Adrenal gland (tissue), 5 donors: ENCODE measurements around the gene CYB561D2.

Source experiments
- CTCF ChIP-seq, 6 experiments: fragments of 450-650 bp in 4 of 6; fragments of 200-600 bp in 2 of 6; sonication (generic) in 1 of 6; IDR thresholded peaks; 1 replicate in 5 of 6; 2 replicates in 1 of 6; pipeline versions ENCODE4 v1.5.1 to v1.8.0; 2016 to 2021; ENCODE audit warnings: antibody characterized with exemption in 6 of 6, mild to moderate bottlenecking in 2 of 6, moderate library complexity in 1 of 6
- POLR2A ChIP-seq, 2 donors: fragments of 450-650 bp; IDR thresholded peaks; one replicate each; pipeline ENCODE4 v1.6.1; 2017; ENCODE audit warnings: antibody characterized with exemption in 2 of 2, mild to moderate bottlenecking in 2 of 2, moderate library complexity in 1 of 2
- donor health status: DM: no; HTN: no; CAD: no.

- no peak for TF ChIP-seq CTCF (IDR thresholded peaks at IDR 0.05)
- no peak for TF ChIP-seq POLR2A (IDR thresholded peaks at IDR 0.05)
Measured at GRCh38 chr3:50356553-50356952, 5.9 kb downstream of the CYB561D2 start.
